LNCaP clone FGC (cell line): ENCODE results near the gene MAN1C1.

Experiments
- DNase-seq: peaks from one replicate; pipeline ENCODE4 v3.0.0-alpha.2; 2011; ENCODE audit warnings: low read depth
- H3K4me3 ChIP-seq: 2 replicates; pipeline ENCODE4 v1.5.1; 2011; ENCODE audit warnings: mild to moderate bottlenecking, low read depth, low read length, control low read depth
- CTCF ChIP-seq: IDR thresholded peaks from 2 replicates; pipeline ENCODE4 v1.5.1; 2012; ENCODE audit warnings: mild to moderate bottlenecking; ENCODE audit not compliant: control insufficient read depth, insufficient read depth; ENCODE audit errors: extremely low read depth

Gene MAN1C1

DNA sequence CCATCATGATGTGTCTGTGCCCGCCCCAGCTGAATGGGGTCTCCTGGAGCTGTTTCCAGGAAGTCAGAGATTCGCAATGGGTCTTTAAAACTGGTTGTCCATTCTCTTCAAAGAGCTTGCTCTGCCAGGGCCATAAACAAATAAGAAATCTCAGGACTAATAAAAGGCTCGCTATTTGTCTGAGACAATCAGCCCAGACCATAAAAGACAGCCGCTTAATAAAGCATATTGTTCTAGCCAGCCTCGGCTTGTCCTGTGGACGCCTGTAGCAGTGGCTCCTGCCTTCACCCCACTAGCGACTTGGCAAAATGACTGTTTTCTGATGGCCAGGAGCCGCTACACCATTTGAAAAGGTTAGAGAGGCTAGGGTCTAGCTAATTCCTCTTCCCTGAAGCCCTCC lies 162.8 kb downstream of the MAN1C1 start:
- peak; percentile 62 for DNase-seq
- TF ChIP-seq CTCF: no peak
- no peak overlapping the region for H3K4me3 ChIP-seq

DNA sequence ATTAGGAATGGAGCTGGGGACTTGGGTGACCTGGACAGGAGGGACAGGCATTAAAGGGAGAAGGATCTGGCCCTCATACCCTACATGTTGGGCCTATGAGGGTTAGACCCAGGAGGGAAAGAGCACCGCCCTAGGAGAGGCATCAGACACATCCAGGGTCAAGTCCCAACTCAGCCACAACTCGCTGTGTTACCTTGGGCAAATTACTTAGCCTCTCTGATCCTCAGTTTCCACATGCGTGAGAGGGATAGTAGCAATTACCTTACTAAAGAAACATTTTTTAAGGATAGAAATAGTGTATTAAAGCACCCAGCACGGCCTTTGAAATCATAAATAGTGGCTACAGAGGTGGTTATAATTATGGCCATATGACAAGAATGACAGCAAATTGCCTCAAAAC lies 163.3 kb downstream of the MAN1C1 start:
- TF ChIP-seq CTCF: no peak
- H3K4me3 ChIP-seq: no peak overlapping the region
- DNase-seq: no peak

GRCh38 chr1:25780318-25781129 lies 163.9 kb downstream of the MAN1C1 start:
- DNase-seq: no peak

GRCh38 chr1:25781130-25781433 lies 164.5 kb downstream of the MAN1C1 start:
- DNase-seq: no peak
- TF ChIP-seq CTCF: no peak
- no peak overlapping the region for H3K4me3 ChIP-seq

More at GRCh38 chr1:25780318-25781129, 163.9 kb downstream of the MAN1C1 start:
- TF ChIP-seq CTCF: no peak
- H3K4me3 ChIP-seq: no peak overlapping the region

DNA sequence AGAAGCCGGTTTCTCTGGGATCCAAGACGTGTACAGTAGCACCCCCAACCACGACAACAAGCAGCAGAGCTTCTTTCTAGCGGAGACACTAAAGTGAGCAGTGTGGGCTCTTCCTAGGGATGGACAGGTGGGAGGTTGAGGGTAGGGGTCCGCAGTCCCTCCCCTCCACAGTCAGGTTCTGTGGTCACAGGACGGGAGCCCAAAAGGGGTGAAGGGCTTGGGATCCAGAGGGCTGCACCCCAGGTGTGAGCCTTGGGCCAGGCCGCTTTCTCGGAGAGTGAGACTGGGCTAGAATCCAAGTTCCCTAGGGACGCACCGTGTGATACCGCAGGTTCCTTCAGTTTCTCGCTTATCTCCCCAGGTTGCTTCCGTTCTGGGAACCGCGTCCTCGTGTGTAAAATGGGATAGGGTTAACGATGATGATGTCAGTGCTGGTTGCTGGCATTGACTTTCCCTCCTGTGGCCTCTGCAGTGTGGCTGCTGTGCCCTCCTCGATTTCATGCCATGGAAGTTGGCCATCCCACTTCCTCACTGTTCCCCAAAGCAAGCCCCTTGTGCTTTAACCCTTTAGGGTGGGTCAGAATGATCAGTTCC lies 166.1 kb downstream of the MAN1C1 start:
- no peak for TF ChIP-seq CTCF
- no peak overlapping the region for H3K4me3 ChIP-seq
- no peak for DNase-seq

DNA sequence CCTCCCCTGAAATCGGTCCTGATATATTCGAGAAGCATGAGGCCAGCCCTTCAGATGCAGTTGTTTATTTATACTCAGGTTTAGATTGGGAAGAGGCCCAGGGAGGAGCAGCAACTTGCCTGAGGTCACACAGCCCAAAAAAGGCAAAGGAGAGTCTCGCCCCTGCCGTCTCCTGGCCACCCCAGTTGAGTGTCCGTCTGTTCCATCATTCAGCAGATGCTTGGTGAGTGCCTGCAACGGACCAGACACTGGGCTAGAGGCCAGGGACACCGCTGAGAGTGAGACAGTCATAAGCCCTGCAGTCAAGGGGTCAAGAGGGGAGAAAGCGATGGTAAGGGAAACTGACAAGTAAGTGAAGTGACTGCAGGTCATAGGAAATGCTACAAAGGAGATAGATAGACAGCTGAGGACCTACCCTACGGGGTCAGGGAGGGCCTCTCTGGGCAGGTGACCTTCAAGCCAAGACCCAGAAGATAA lies 168.0 kb downstream of the MAN1C1 start:
- no peak for DNase-seq
- TF ChIP-seq CTCF: no peak
- no peak overlapping the region for H3K4me3 ChIP-seq

GRCh38 chr1:25785333-25786067 lies 168.9 kb downstream of the MAN1C1 start:
- DNase-seq: no peak
- H3K4me3 ChIP-seq: no peak overlapping the region

More at GRCh38 chr1:25785333-25786067, 168.9 kb downstream of the MAN1C1 start:
- TF ChIP-seq CTCF: no peak
